ENCODE measurements around the gene UBE2E3.

UBE2E3 gene

GRCh38 chr2:180979749-180980105 lies 678 bp upstream of the UBE2E3 start:
- DNase-seq, result no peak

GRCh38 chr2:180980943-180981911 lies 822 bp downstream of the UBE2E3 start:
- no peak for DNase-seq

GRCh38 chr2:180983468-180984242 lies 3.2 kb downstream of the UBE2E3 start:
- no peak for DNase-seq

- no peak for DNase-seq
These were observed 5.5 kb downstream of the UBE2E3 start for GRCh38 chr2:180985771-180986395.

- no peak for DNase-seq
These were observed 6.7 kb downstream of the UBE2E3 start for GRCh38 chr2:180987146-180987545.

GRCh38 chr2:180990337-180990736 lies 9.9 kb downstream of the UBE2E3 start:
- DNase-seq, result no peak

GRCh38 chr2:180990794-180991193 lies 10.4 kb downstream of the UBE2E3 start:
- no peak for DNase-seq

- DNase-seq, result no peak
These were observed 11.0 kb downstream of the UBE2E3 start for GRCh38 chr2:180991361-180991760.

- no peak for DNase-seq
These were observed 11.4 kb downstream of the UBE2E3 start for GRCh38 chr2:180991820-180992219.

GRCh38 chr2:180992994-180993393 lies 12.6 kb downstream of the UBE2E3 start:
- DNase-seq, result no peak

GRCh38 chr2:180999274-180999964 lies 19.0 kb downstream of the UBE2E3 start:
- DNase-seq, result no peak

GRCh38 chr2:181004647-181005325 lies 24.4 kb downstream of the UBE2E3 start:
- DNase-seq, result no peak

GRCh38 chr2:181005326-181005655 lies 24.9 kb downstream of the UBE2E3 start:
- no peak for DNase-seq

GRCh38 chr2:181005809-181006208 lies 25.4 kb downstream of the UBE2E3 start:
- no peak for DNase-seq

- no peak for DNase-seq
These were observed 26.9 kb downstream of the UBE2E3 start for GRCh38 chr2:181007086-181007837.

GRCh38 chr2:181008407-181008806 lies 28.0 kb downstream of the UBE2E3 start:
- DNase-seq, result no peak

- no peak for DNase-seq
These were observed 40.9 kb downstream of the UBE2E3 start for GRCh38 chr2:181021199-181021789.

- no peak for DNase-seq
These were observed 42.2 kb downstream of the UBE2E3 start for GRCh38 chr2:181022652-181023051.

- no peak for DNase-seq
These were observed 44.6 kb downstream of the UBE2E3 start for GRCh38 chr2:181025004-181025403.

- DNase-seq, result no peak
These were observed 56.0 kb downstream of the UBE2E3 start for GRCh38 chr2:181036445-181036844.

Data from NCI-H187 treated with DMSO at 0.1 percent for 48 hours (cell line).